Lung (tissue), 12 donors: ENCODE measurements around the gene C19orf12. TPM values are rescaled to one million over a fixed set of nuclear protein-coding genes. Genes with fewer than 3 reads are reported as not detected.

ENCODE experiments used
- ATAC-seq: fragments of 200-7000 bp; cut with Tn5 transposase; one replicate; pipeline ENCODE4 v1.9.1; 2020; ENCODE audit warnings: moderate number of reproducible peaks; ENCODE audit not compliant: insufficient read depth, low FRiP score
- DNase-seq, 3 donors: peaks; one replicate each; pipeline ENCODE4 v3.0.0-alpha.2; 2013 to 2017
- H3K27ac ChIP-seq, 2 donors: one replicate each; pipeline ENCODE4 v1.5.1; 2013; ENCODE audit warnings: mild to moderate bottlenecking in 2 of 2, moderate library complexity in 2 of 2, control low read depth in 1 of 2, inconsistent platforms in 1 of 2, low read depth in 1 of 2, low read length in 1 of 2
- H3K27me3 ChIP-seq, 3 donors: one replicate each; pipeline ENCODE4 v1.5.1; 2013; ENCODE audit warnings: low read length in 2 of 3; ENCODE audit not compliant: control insufficient read depth in 3 of 3, insufficient read depth in 3 of 3
- H3K36me3 ChIP-seq, 4 donors: one replicate each; pipeline ENCODE4 v1.5.1; 2013; ENCODE audit warnings: low read length in 4 of 4, mild to moderate bottlenecking in 1 of 4, moderate library complexity in 1 of 4; ENCODE audit not compliant: control insufficient read depth in 4 of 4, insufficient read depth in 4 of 4
- H3K4me1 ChIP-seq, 5 donors: one replicate each; pipeline ENCODE4 v1.5.1; 2013; ENCODE audit warnings: low read length in 5 of 5, mild to moderate bottlenecking in 2 of 5, moderate library complexity in 1 of 5; ENCODE audit not compliant: control insufficient read depth in 5 of 5, insufficient read depth in 5 of 5
- H3K4me3 ChIP-seq: one replicate; pipeline ENCODE4 v1.5.1; 2013; ENCODE audit warnings: mild to moderate bottlenecking, control low read depth, moderate library complexity
- H3K9ac ChIP-seq, 2 donors: one replicate each; pipeline ENCODE4 v1.5.1; 2013; ENCODE audit warnings: low read length in 2 of 2, control low read depth in 1 of 2; ENCODE audit not compliant: insufficient read depth in 1 of 2
- H3K9me3 ChIP-seq, 4 donors: one replicate each; pipeline ENCODE4 v1.5.1; 2013; ENCODE audit warnings: low read length in 3 of 4, mild to moderate bottlenecking in 1 of 4, moderate library complexity in 1 of 4; ENCODE audit not compliant: control insufficient read depth in 4 of 4, insufficient read depth in 3 of 4
- WGBS, 2 donors: extraction: QIAGEN DNeasy Blood & Tissue Kit; methylation state at CpG; one replicate each; pipeline ENCODE4 v1.1.7; 2013; 5-methylcytosine and 5-hydroxymethylcytosine counted together
- polyA plus RNA-seq, 2 donors: library from polyadenylated mRNA; stranded (reverse); fragments of 200-250 nt; gene quantifications; one replicate each; pipeline ENCODE4 v1.2.1, GENCODE V29; 2013
- total RNA-seq, 2 donors: library from RNA; depleted of rRNA in 1 of 2; stranded (reverse); fragments of >200 nt in 1 of 2; gene quantifications; one replicate each; pipeline ENCODE4 v1.2.1, GENCODE V29; 2014 to 2021
- TF ChIP-seq, protein P1 (sequence below): IDR thresholded peaks from 2 replicates; pipeline ENCODE4 v1.5.1; 2012; ENCODE audit warnings: mild to moderate bottlenecking; ENCODE audit errors: control extremely low read depth, extremely low read depth
- donor health status: control.
- donor health status: control.
- donor health status: Bipolar disorder and iron deficiency.
- donor health status: healthy.
- donor health status: DM: yes; HTN: yes; CAD: no.

Gene C19orf12
- total and polyA plus RNA-seq, 4 donors = 11.4 to 26.0 (median 17.7) TPM

GRCh38 chr19:29750001-29750400 is 34.9 kb upstream of the C19orf12 start:
- Histone ChIP-seq H3K9me3 (no peaks in the 10 kb centered on the region), H3K4me1 (no peaks in the 10 kb centered on the region), H3K27me3 (no peaks in the 10 kb centered on the region), H3K9ac (no peak overlapping the region), H3K36me3 (no peaks in the 10 kb centered on the region), H3K4me3 (no peak overlapping the region), H3K27ac (no peak overlapping the region)
- DNase-seq (no peak), ATAC-seq (no peak)
- 83 to 84% methylated on average over 5 of the region's 5 CpGs for WGBS, 2 donors
- TF ChIP-seq, protein P1, sequence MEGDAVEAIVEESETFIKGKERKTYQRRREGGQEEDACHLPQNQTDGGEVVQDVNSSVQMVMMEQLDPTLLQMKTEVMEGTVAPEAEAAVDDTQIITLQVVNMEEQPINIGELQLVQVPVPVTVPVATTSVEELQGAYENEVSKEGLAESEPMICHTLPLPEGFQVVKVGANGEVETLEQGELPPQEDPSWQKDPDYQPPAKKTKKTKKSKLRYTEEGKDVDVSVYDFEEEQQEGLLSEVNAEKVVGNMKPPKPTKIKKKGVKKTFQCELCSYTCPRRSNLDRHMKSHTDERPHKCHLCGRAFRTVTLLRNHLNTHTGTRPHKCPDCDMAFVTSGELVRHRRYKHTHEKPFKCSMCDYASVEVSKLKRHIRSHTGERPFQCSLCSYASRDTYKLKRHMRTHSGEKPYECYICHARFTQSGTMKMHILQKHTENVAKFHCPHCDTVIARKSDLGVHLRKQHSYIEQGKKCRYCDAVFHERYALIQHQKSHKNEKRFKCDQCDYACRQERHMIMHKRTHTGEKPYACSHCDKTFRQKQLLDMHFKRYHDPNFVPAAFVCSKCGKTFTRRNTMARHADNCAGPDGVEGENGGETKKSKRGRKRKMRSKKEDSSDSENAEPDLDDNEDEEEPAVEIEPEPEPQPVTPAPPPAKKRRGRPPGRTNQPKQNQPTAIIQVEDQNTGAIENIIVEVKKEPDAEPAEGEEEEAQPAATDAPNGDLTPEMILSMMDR = no peak

DNA sequence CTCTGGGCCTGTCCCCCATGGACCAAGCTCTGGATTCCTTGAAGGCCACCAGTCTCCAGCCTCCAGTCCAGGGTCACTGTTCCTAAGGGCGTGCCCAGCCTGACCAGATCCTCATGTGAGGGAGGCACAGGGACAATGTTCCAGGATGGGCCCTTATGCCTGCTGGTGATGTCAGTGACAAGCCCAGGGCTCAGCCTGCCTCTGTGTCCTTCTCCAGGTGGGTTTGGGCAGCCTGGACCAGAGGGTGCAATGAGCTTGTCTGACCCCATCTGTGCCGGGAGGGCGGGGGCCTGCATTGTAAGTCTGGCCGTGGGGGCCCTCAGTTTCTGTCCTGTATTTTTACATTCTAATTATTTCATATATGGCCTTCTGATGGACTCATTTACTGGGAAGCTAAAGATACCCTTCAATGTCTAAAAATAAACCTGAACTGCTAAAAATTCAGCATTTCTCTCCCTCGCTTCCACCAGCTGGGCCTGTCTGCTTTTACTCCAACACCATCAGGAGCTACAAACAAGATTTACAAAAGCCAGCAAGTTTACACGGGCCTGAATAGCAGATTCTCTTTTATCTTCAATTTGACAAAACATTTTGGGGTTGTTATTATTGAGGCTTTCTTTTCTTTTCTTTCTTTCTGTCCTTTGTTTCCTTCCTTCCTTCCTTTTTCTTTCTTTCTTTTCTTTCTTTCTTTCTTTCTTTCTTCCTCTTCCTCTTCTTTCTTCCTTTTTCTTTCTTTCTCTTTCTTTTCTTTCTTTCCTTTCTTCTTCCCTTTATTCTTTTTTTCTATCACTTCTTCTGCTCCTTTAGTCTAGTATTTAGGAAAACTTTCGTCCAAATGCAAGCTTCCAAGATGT is 34.2 kb upstream of the C19orf12 start:
- ATAC-seq (no peak), DNase-seq (no peak)
- H3K27me3 ChIP-seq = no peaks in the 10 kb centered on the region
- no peaks in the 10 kb centered on the region for H3K4me1 ChIP-seq
- H3K27ac ChIP-seq = no peak overlapping the region
- WGBS, 2 donors = 79 to 90% methylated on average over 7 of the region's 7 CpGs
- H3K9me3 ChIP-seq = no peaks in the 10 kb centered on the region
- H3K4me3 ChIP-seq = no peak overlapping the region
- H3K9ac ChIP-seq = no peak overlapping the region
- TF ChIP-seq, protein P1 = no peak
- no peaks in the 10 kb centered on the region for H3K36me3 ChIP-seq

GRCh38 chr19:29745253-29745652 is 30.2 kb upstream of the C19orf12 start:
- TF ChIP-seq, protein P1 = no peak
- no peak for ATAC-seq
- H3K4me3 ChIP-seq = no peak overlapping the region
- H3K27ac ChIP-seq = no peak overlapping the region
- DNase-seq = no peak
- no peaks in the 10 kb centered on the region for H3K9me3 ChIP-seq
- H3K36me3 ChIP-seq = no peaks in the 10 kb centered on the region
- WGBS, 2 donors = 63 to 71% methylated on average over 6 of the region's 6 CpGs
- no peak overlapping the region for H3K9ac ChIP-seq
- H3K27me3 ChIP-seq = no peaks in the 10 kb centered on the region
- no peaks in the 10 kb centered on the region for H3K4me1 ChIP-seq
